Activated CD4-positive, alpha-beta T cell treated with anti-CD3 and anti-CD28 coated beads, Interleukin-2, amount 50 U/mL, for 4 hours (primary cell): ENCODE results near the gene ALG3.

ENCODE experiments used
- DNase-seq, 2 experiments: peaks; one replicate each; pipeline ENCODE4 v3.0.0-alpha.2; 2020

Gene ALG3

DNA sequence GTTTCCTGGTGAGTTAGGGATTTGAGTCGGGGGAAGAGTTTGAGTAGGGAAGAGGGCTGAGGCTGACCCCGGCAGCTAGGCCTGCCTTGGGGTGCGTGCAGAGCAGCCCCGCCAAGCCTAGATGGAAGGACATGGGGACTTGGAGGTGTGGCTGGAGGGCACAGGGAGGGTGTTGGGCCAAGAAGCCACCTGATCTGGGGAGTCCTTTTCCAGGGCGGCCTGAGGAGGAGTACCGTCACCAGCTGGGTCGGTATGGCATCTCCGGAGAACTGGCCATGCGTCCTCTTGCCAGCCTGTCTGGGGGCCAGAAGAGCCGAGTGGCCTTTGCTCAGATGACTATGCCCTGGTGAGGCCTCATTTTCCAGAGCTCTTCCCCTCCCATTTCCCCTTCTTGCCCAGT, 55.9 kb downstream of the ALG3 start:
- no peak for DNase-seq
